ENCODE measurements around the gene NOS1AP.

GRCh38 chr1:162353078-162353477 lies 283.6 kb downstream of the NOS1AP start:
- TF ChIP-seq GATA2 (IDR thresholded peaks at IDR 0.05; ENCODE audit: low read depth, low read length) (no peak), GATA3 (IDR thresholded peaks at IDR 0.05; ENCODE audit: low read depth, low read length) (no peak)
